Keratinocyte (primary cell): ENCODE results near the gene ZMYND19. TPM values are rescaled to one million over a fixed set of nuclear protein-coding genes. Genes with fewer than 3 reads are reported as not detected.

Experiments used
- DNase-seq: peaks from one replicate; pipeline ENCODE4 v3.0.0-alpha.2; 2011; ENCODE audit warnings: low read depth, missing footprints, low spot score
- FAIRE-seq: peaks from 2 replicates; lab custom pipeline; 2011; peaks lifted over from hg19 to GRCh38; lab: Jason Lieb, UNC
- H2AFZ ChIP-seq: 2 replicates; pipeline ENCODE4 v1.6.0; 2012; ENCODE audit warnings: low read length, control low read depth, inconsistent platforms; ENCODE audit not compliant: control insufficient read depth
- H3K27ac ChIP-seq: 2 replicates; pipeline ENCODE4 v1.5.1; 2011; ENCODE audit warnings: low read length; ENCODE audit not compliant: control insufficient read depth, insufficient read depth
- H3K27me3 ChIP-seq: 3 replicates; pipeline ENCODE4 v1.6.0; 2011; ENCODE audit warnings: low read length; ENCODE audit not compliant: control insufficient read depth, insufficient read depth; ENCODE audit errors: extremely low read depth
- H3K36me3 ChIP-seq, 2 experiments: 2 replicates in 1 of 2; 3 replicates in 1 of 2; pipeline ENCODE4 v1.5.1; 2011; ENCODE audit warnings: low read length in 2 of 2, mild to moderate bottlenecking in 1 of 2; ENCODE audit not compliant: control insufficient read depth in 2 of 2, insufficient read depth in 2 of 2; ENCODE audit errors: extremely low read depth in 1 of 2
- H3K4me1 ChIP-seq: 3 replicates; pipeline ENCODE4 v1.5.1; 2011; ENCODE audit warnings: low read length; ENCODE audit not compliant: control insufficient read depth, insufficient read depth; ENCODE audit errors: extremely low read depth
- H3K4me2 ChIP-seq: 3 replicates; pipeline ENCODE4 v1.6.0; 2011; ENCODE audit warnings: low read depth, low read length; ENCODE audit not compliant: control insufficient read depth, insufficient read depth; ENCODE audit errors: extremely low read depth
- H3K4me3 ChIP-seq, 3 experiments: fragments of 200-600 bp in 1 of 3; sonication (generic) in 1 of 3; 2 replicates in 2 of 3; 3 replicates in 1 of 3; pipeline ENCODE4 v1.5.1; 2011 to 2016; ENCODE audit warnings: low read length in 3 of 3, mild to moderate bottlenecking in 3 of 3, control low read depth in 2 of 3, inconsistent platforms in 1 of 3, low read depth in 1 of 3, mixed read lengths in 1 of 3, mixed run types in 1 of 3, moderate library complexity in 1 of 3; ENCODE audit not compliant: control insufficient read depth in 2 of 3, insufficient read depth in 2 of 3; ENCODE audit errors: extremely low read depth in 1 of 3
- H3K79me2 ChIP-seq: 2 replicates; pipeline ENCODE4 v1.6.0; 2012; ENCODE audit warnings: low read length; ENCODE audit not compliant: control insufficient read depth, insufficient read depth
- H3K9ac ChIP-seq: 3 replicates; pipeline ENCODE4 v1.6.0; 2011; ENCODE audit warnings: low read length; ENCODE audit not compliant: control insufficient read depth, insufficient read depth; ENCODE audit errors: extremely low read depth
- H3K9me1 ChIP-seq: 3 replicates; pipeline ENCODE4 v1.6.0; 2011; ENCODE audit warnings: low read length; ENCODE audit not compliant: control insufficient read depth, insufficient read depth; ENCODE audit errors: extremely low read depth
- H3K9me3 ChIP-seq: 2 replicates; pipeline ENCODE4 v1.5.1; 2012; ENCODE audit warnings: low read depth, low read length; ENCODE audit not compliant: control insufficient read depth
- H4K20me1 ChIP-seq: 3 replicates; pipeline ENCODE4 v1.6.0; 2011; ENCODE audit warnings: low read length; ENCODE audit not compliant: control insufficient read depth, insufficient read depth; ENCODE audit errors: extremely low read depth
- EZH2 ChIP-seq: IDR thresholded peaks from one replicate; pipeline ENCODE4 v1.6.1; 2012; ENCODE audit warnings: inconsistent platforms, mild to moderate bottlenecking, low read length, moderate library complexity
- dilution Hi-C: fragments of 300-500 bp; cut with MboI; formaldehyde crosslinking; loops from one replicate; pipeline ENCODE4 v1.7.0; 2020; ENCODE audit warnings: low sequenced_read_pairs; ENCODE audit not compliant: extremely low pct_ligation_motif_present
- polyA plus RNA-seq, 5 experiments: library from polyadenylated mRNA; depleted of rRNA in 3 of 5; stranded (reverse) in 3 of 5; stranded (forward) in 1 of 5; unstranded in 1 of 5; fragments of >200 nt; gene quantifications; 1 replicate in 1 of 5; 2 replicates in 3 of 5; 3 replicates in 1 of 5; pipeline versions ENCODE4 v1.2.1 to v1.2.3, GENCODE V29; 2011 to 2012; ENCODE audit warnings: missing spikeins in 2 of 5, low read depth in 1 of 5, low replicate concordance in 1 of 5
- TF ChIP-seq, protein P1 (sequence below), 3 experiments: IDR thresholded peaks in 1 of 3; conservative IDR thresholded peaks in 1 of 3; optimal IDR thresholded peaks in 1 of 3; 2 replicates in 2 of 3; 3 replicates in 1 of 3; pipeline versions ENCODE3 to v1.5.1; 2011; ENCODE audit warnings: low read length in 3 of 3, mild to moderate bottlenecking in 3 of 3, moderate library complexity in 2 of 3, control low read depth in 1 of 3, inconsistent platforms in 1 of 3; ENCODE audit not compliant: insufficient read depth in 2 of 3; ENCODE audit errors: extremely low read depth in 1 of 3

Gene ZMYND19
- polyA plus RNA-seq, 1 donor (not counting 4 experiments of a cell fraction or from before 2014, with no cell fraction given) = 25.8 TPM

DNA sequence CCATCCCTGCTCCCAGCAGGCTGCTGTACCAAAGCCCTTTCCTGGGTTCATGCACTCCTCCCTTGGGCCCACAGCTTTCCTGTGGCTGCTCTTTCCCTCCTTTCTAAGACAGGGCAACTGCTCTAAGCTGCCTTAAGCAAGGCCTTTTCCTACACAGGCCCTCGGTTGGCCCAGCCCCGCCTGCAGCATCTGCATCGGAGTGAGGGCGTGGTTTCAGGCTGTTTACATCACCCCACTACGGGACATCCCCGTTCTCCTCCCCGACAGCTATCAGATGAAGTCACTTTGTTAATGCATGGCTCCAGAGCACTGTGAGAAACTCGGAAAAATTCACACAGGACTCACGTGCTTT is 15.0 kb downstream of the ZMYND19 start:
- dilution Hi-C loops = no loop called here
- no peaks in the 10 kb centered on the region for H3K9me3 ChIP-seq
- DNase-seq (no peak), FAIRE-seq (no peak)
- H3K4me2 ChIP-seq = no peak overlapping the region
- TF ChIP-seq EZH2 = no peak
- TF ChIP-seq, protein P1, sequence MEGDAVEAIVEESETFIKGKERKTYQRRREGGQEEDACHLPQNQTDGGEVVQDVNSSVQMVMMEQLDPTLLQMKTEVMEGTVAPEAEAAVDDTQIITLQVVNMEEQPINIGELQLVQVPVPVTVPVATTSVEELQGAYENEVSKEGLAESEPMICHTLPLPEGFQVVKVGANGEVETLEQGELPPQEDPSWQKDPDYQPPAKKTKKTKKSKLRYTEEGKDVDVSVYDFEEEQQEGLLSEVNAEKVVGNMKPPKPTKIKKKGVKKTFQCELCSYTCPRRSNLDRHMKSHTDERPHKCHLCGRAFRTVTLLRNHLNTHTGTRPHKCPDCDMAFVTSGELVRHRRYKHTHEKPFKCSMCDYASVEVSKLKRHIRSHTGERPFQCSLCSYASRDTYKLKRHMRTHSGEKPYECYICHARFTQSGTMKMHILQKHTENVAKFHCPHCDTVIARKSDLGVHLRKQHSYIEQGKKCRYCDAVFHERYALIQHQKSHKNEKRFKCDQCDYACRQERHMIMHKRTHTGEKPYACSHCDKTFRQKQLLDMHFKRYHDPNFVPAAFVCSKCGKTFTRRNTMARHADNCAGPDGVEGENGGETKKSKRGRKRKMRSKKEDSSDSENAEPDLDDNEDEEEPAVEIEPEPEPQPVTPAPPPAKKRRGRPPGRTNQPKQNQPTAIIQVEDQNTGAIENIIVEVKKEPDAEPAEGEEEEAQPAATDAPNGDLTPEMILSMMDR (optimal IDR thresholded peaks at IDR 0.05 in 1 of 3, IDR thresholded peaks at IDR 0.05 in 1 of 3, conservative IDR thresholded peaks at IDR 0.05 in 1 of 3; ENCODE audit: extremely low read depth in 1 of 3, insufficient read depth in 2 of 3, low read length in 3 of 3) = no peak
- H4K20me1 ChIP-seq = peaks cover 3% of the 10 kb centered on the region
- no peak overlapping the region for H3K4me3 ChIP-seq
- H3K4me1 ChIP-seq = peaks cover 27% of the 10 kb centered on the region
- H3K9me1 ChIP-seq = no peaks in the 10 kb centered on the region
- peaks cover 38% of the 10 kb centered on the region for H3K79me2 ChIP-seq
- H3K27me3 ChIP-seq = no peaks in the 10 kb centered on the region
- no peak overlapping the region for H3K9ac ChIP-seq
- peaks cover 29 to 38% of the 10 kb centered on the region in 2 experiments for H3K36me3 ChIP-seq
- H2AFZ ChIP-seq = no peak overlapping the region
- H3K27ac ChIP-seq = peak overlapping the region; percentile 50

DNA sequence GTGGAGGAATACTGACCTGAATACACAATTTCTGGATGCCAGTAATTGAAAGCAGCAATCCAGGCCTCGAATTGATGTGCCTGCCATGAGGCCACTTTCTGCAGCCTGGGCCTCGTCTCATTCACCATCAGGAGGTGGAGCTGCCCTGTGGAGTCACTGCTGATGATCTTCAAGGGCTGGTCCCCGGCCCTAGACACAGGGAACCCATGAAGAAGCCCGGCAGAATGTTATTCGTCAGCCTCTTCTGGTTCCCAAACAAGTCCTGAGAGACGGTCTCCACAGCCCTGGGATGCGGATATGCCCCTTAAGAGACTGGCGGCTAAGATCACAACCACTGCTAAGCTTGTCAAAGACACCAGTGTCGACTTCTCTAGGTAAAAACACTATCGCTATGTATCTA is 16.1 kb downstream of the ZMYND19 start:
- no peak overlapping the region for H3K27ac ChIP-seq
- FAIRE-seq = no peak
- dilution Hi-C loops = no loop called here
- H3K79me2 ChIP-seq = peaks cover 46% of the 10 kb centered on the region
- H3K9me1 ChIP-seq = no peaks in the 10 kb centered on the region
- no peak overlapping the region for H3K9ac ChIP-seq
- DNase-seq = no peak
- no peaks in the 10 kb centered on the region for H3K9me3 ChIP-seq
- no peak overlapping the region for H3K4me2 ChIP-seq
- H3K4me1 ChIP-seq = peaks cover 26% of the 10 kb centered on the region
- TF ChIP-seq, protein P1 (optimal IDR thresholded peaks at IDR 0.05 in 1 of 3, IDR thresholded peaks at IDR 0.05 in 1 of 3, conservative IDR thresholded peaks at IDR 0.05 in 1 of 3; ENCODE audit: extremely low read depth in 1 of 3, insufficient read depth in 2 of 3, low read length in 3 of 3) = no peak
- no peak for TF ChIP-seq EZH2
- H3K36me3 ChIP-seq = peaks cover 25 to 42% of the 10 kb centered on the region in 2 experiments
- H3K27me3 ChIP-seq = no peaks in the 10 kb centered on the region
- peaks cover 3% of the 10 kb centered on the region for H4K20me1 ChIP-seq
- H2AFZ ChIP-seq = no peak overlapping the region
- H3K4me3 ChIP-seq = no peak overlapping the region
